ENCODE results near the gene AGBL2.

- TF ChIP-seq EP300 (IDR thresholded peaks at IDR 0.05) = no peak
- TF ChIP-seq POLR2AphosphoS5 (IDR thresholded peaks at IDR 0.05) = no peak
- TF ChIP-seq CTCF (IDR thresholded peaks at IDR 0.05) = no peak
Observed at GRCh38 chr11:47731475-47731874, 16.3 kb upstream of the AGBL2 start.

Data from upper lobe of left lung (tissue), 4 donors.